ENCODE results near the gene USP46. TPM values are rescaled to one million over a fixed set of nuclear protein-coding genes. Genes with fewer than 3 reads are reported as not detected.

The USP46 gene
- total and polyA plus RNA-seq, 2 of the 13 experiments (the other 11 are each of a cell fraction or from before 2014, with no cell fraction given): 4.7 to 17.4 TPM

GRCh38 chr4:52635130-52635529 is 24.0 kb downstream of the USP46 start (continued):
- TF ChIP-seq ZBTB40 (IDR thresholded peaks at IDR 0.05) (no peak), ZBTB40 (CRISPR knock-in tag; IDR thresholded peaks at IDR 0.05) (no peak), MED8 (CRISPR knock-in tag; IDR thresholded peaks at IDR 0.05; ENCODE audit: insufficient replicate concordance) (no peak), MNT (IDR thresholded peaks at IDR 0.05) (no peak), BCL3 (CRISPR knock-in tag; IDR thresholded peaks at IDR 0.05) (no peak), ZNF883 (CRISPR knock-in tag; IDR thresholded peaks at IDR 0.05; ENCODE audit: not compliant biosample characterization) (no peak)
- TF ChIP-seq, protein P1, sequence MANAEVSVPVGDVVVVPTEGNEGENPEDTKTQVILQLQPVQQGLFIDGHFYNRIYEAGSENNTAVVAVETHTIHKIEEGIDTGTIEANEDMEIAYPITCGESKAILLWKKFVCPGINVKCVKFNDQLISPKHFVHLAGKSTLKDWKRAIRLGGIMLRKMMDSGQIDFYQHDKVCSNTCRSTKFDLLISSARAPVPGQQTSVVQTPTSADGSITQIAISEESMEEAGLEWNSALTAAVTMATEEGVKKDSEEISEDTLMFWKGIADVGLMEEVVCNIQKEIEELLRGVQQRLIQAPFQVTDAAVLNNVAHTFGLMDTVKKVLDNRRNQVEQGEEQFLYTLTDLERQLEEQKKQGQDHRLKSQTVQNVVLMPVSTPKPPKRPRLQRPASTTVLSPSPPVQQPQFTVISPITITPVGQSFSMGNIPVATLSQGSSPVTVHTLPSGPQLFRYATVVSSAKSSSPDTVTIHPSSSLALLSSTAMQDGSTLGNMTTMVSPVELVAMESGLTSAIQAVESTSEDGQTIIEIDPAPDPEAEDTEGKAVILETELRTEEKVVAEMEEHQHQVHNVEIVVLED (CRISPR knock-in tag; IDR thresholded peaks at IDR 0.05; ENCODE audit: borderline replicate concordance): no peak

Measured in HepG2 (cell line).